ENCODE data around the gene KTN1.

Gene KTN1

DNA sequence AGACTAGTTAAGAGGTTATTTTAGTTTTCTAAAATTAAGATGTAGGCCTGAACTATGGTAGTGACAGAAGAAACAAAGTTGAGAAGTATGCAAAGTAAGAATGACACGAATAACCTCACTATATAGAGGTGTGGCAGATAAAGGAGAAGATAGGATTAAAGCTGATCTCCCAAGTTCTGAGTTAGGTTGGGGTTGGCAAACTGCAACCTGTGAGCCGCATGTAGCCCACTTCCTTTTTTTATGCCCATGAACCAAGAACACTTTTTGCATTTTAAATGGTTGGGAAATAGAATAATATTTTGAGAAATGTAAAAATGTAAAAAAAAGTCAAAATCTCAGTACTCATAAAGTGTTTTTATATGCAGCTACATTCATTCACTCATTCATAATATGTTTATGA is 34.3 kb downstream of the KTN1 start:
- TF ChIP-seq EZH2phosphoT487 (IDR thresholded peaks at IDR 0.05; ENCODE audit: borderline replicate concordance) (no peak), CTCF (conservative IDR thresholded peaks at IDR 0.05; ENCODE audit: low read length) (no peak)
- H3K36me3 ChIP-seq (ENCODE audit: insufficient read depth, low read length), result peaks cover 51% of the 10 kb centered on the region
- H3F3A ChIP-seq (ENCODE audit: low read depth), result no peaks in the 10 kb centered on the region
- no peaks in the 10 kb centered on the region for H3K9me2 ChIP-seq (replicated peaks; ENCODE audit: low read depth, low read length)
- peaks cover 10% of the 10 kb centered on the region for H4K20me1 ChIP-seq (ENCODE audit: insufficient read depth, low read length, poor library complexity, severe bottlenecking)
- no peaks in the 10 kb centered on the region for H3K4me1 ChIP-seq (ENCODE audit: insufficient read depth, low read length, poor library complexity, severe bottlenecking)
- no peak overlapping the region for H2AFZ ChIP-seq (ENCODE audit: low read length)
- H3K4me3 ChIP-seq (ENCODE audit: low read length, poor library complexity, severe bottlenecking), result no peak overlapping the region
- no peak overlapping the region for H3K9ac ChIP-seq (ENCODE audit: low read depth, low read length, poor library complexity, severe bottlenecking)
- peaks cover 46% of the 10 kb centered on the region for H3K79me2 ChIP-seq (ENCODE audit: insufficient read depth, low read length)
- H3K27me3 ChIP-seq (ENCODE audit: insufficient read depth, low read length, poor library complexity, severe bottlenecking), result no peaks in the 10 kb centered on the region
- no peak overlapping the region for H3K4me2 ChIP-seq (ENCODE audit: low read depth, low read length, poor library complexity, severe bottlenecking)
- no peaks in the 10 kb centered on the region for H3K9me3 ChIP-seq (ENCODE audit: insufficient read depth, low read depth, low read length)

GRCh38 chr14:55620277-55620676 is 40.3 kb downstream of the KTN1 start:
- Histone ChIP-seq H3K36me3 (ENCODE audit: insufficient read depth, low read length) (peaks cover 92% of the 10 kb centered on the region), H3K4me1 (ENCODE audit: insufficient read depth, low read length, poor library complexity, severe bottlenecking) (no peaks in the 10 kb centered on the region), H4K20me1 (ENCODE audit: insufficient read depth, low read length, poor library complexity, severe bottlenecking) (no peaks in the 10 kb centered on the region), H3K79me2 (ENCODE audit: insufficient read depth, low read length) (no peaks in the 10 kb centered on the region), H3K4me2 (ENCODE audit: low read depth, low read length, poor library complexity, severe bottlenecking) (no peak overlapping the region), H3K9me2 (replicated peaks; ENCODE audit: low read depth, low read length) (no peaks in the 10 kb centered on the region), H2AFZ (ENCODE audit: low read length) (no peak overlapping the region), H3K9ac (ENCODE audit: low read depth, low read length, poor library complexity, severe bottlenecking) (no peak overlapping the region), H3K27me3 (ENCODE audit: insufficient read depth, low read length, poor library complexity, severe bottlenecking) (no peaks in the 10 kb centered on the region), H3K9me3 (ENCODE audit: insufficient read depth, low read depth, low read length) (peaks cover 11% of the 10 kb centered on the region; the same call in 1 of the 2 replicates), H3F3A (ENCODE audit: low read depth) (no peaks in the 10 kb centered on the region), H3K4me3 (ENCODE audit: low read length, poor library complexity, severe bottlenecking) (no peak overlapping the region)
- TF ChIP-seq CTCF (conservative IDR thresholded peaks at IDR 0.05; ENCODE audit: low read length) (no peak), EZH2phosphoT487 (IDR thresholded peaks at IDR 0.05; ENCODE audit: borderline replicate concordance) (no peak)

GRCh38 chr14:55620981-55621380 is 41.0 kb downstream of the KTN1 start:
- Histone ChIP-seq H3K4me3 (ENCODE audit: low read length, poor library complexity, severe bottlenecking) (no peak overlapping the region), H4K20me1 (ENCODE audit: insufficient read depth, low read length, poor library complexity, severe bottlenecking) (no peaks in the 10 kb centered on the region), H2AFZ (ENCODE audit: low read length) (no peak overlapping the region), H3F3A (ENCODE audit: low read depth) (no peaks in the 10 kb centered on the region), H3K27me3 (ENCODE audit: insufficient read depth, low read length, poor library complexity, severe bottlenecking) (no peaks in the 10 kb centered on the region), H3K9me2 (replicated peaks; ENCODE audit: low read depth, low read length) (no peaks in the 10 kb centered on the region), H3K9ac (ENCODE audit: low read depth, low read length, poor library complexity, severe bottlenecking) (no peak overlapping the region), H3K9me3 (ENCODE audit: insufficient read depth, low read depth, low read length) (peaks cover 11% of the 10 kb centered on the region; the same call in 1 of the 2 replicates), H3K36me3 (ENCODE audit: insufficient read depth, low read length) (peaks cover 87% of the 10 kb centered on the region), H3K79me2 (ENCODE audit: insufficient read depth, low read length) (no peaks in the 10 kb centered on the region), H3K4me2 (ENCODE audit: low read depth, low read length, poor library complexity, severe bottlenecking) (no peak overlapping the region), H3K4me1 (ENCODE audit: insufficient read depth, low read length, poor library complexity, severe bottlenecking) (no peaks in the 10 kb centered on the region)
- TF ChIP-seq CTCF (conservative IDR thresholded peaks at IDR 0.05; ENCODE audit: low read length), result no peak
- TF ChIP-seq EZH2phosphoT487 (IDR thresholded peaks at IDR 0.05; ENCODE audit: borderline replicate concordance), result no peak

All from Loucy (cell line).